Neural progenitor cell (in vitro differentiated cells): ENCODE data around the gene CHD2. TPM values are rescaled to one million over a fixed set of nuclear protein-coding genes. Genes with fewer than 3 reads are reported as not detected.
A peak's percentile ranks its signal among the peaks of the same experiment; 100 is the strongest.
"Not testable (repeated sequence)": the region's sequence is repeated elsewhere in the genome, so short reads cannot be mapped to it uniquely, and the experiment has no call there.

Source experiments
- DNase-seq: peaks from one replicate; pipeline ENCODE4 v3.0.0-alpha.2; 2016; ENCODE audit warnings: low spot score
- H2AFZ ChIP-seq: fragments of 200-600 bp; sonication (generic); replicated peaks from 2 replicates; pipeline ENCODE4 v1.6.1; 2016; ENCODE audit warnings: antibody characterized with exemption
- H3F3A ChIP-seq: fragments of 200-600 bp; sonication (generic); 2 replicates; pipeline ENCODE4 v1.6.1; 2016; ENCODE audit warnings: antibody characterized with exemption, low read depth
- H3K27ac ChIP-seq: fragments of 200-600 bp; sonication (generic); 2 replicates; pipeline ENCODE4 v1.5.1; 2016; ENCODE audit warnings: mild to moderate bottlenecking
- H3K27me3 ChIP-seq: fragments of 200-600 bp; sonication (generic); 2 replicates; pipeline ENCODE4 v1.6.1; 2016; ENCODE audit warnings: mild to moderate bottlenecking, moderate library complexity
- H3K36me3 ChIP-seq: fragments of 200-600 bp; sonication (generic); 2 replicates; pipeline ENCODE4 v1.5.1; 2016
- H3K4me1 ChIP-seq: fragments of 200-600 bp; sonication (generic); 2 replicates; pipeline ENCODE4 v1.6.1; 2016; ENCODE audit warnings: mixed run types
- H3K4me2 ChIP-seq: fragments of 200-600 bp; sonication (generic); 2 replicates; pipeline ENCODE4 v1.6.1; 2016
- H3K4me3 ChIP-seq: fragments of 200-600 bp; sonication (generic); 2 replicates; pipeline ENCODE4 v1.5.1; 2016
- H3K79me2 ChIP-seq: fragments of 200-600 bp; sonication (generic); 2 replicates; pipeline ENCODE4 v1.6.1; 2016; ENCODE audit warnings: low read depth
- H3K9ac ChIP-seq: fragments of 200-600 bp; sonication (generic); 2 replicates; pipeline ENCODE4 v1.6.1; 2016
- H3K9me3 ChIP-seq: fragments of 200-600 bp; sonication (generic); 2 replicates; pipeline ENCODE4 v1.5.1; 2016; ENCODE audit warnings: low read depth
- H4K20me1 ChIP-seq: fragments of 200-600 bp; sonication (generic); 2 replicates; pipeline ENCODE4 v1.6.1; 2016; ENCODE audit warnings: low read depth
- H3K27ac Mint-ChIP-seq: 3 replicates; pipeline ENCODE4 v1.8.0; 2021; ENCODE audit warnings: mixed read lengths
- H3K27me3 Mint-ChIP-seq: 2 replicates; pipeline ENCODE4 v1.8.0; 2022; ENCODE audit warnings: low read depth, mild to moderate bottlenecking, inconsistent platforms, moderate library complexity, mixed read lengths; ENCODE audit not compliant: insufficient read depth
- H3K36me3 Mint-ChIP-seq: 3 replicates; pipeline ENCODE4 v1.8.0; 2021; ENCODE audit warnings: mixed read lengths
- H3K4me1 Mint-ChIP-seq: 3 replicates; pipeline ENCODE4 v1.8.0; 2021; ENCODE audit warnings: mixed read lengths
- H3K4me3 Mint-ChIP-seq: 3 replicates; pipeline ENCODE4 v1.8.0; 2021; ENCODE audit warnings: mild to moderate bottlenecking, moderate library complexity, mixed read lengths
- H3K9me3 Mint-ChIP-seq: 3 replicates; pipeline ENCODE4 v1.8.0; 2020; ENCODE audit warnings: mixed read lengths
- CTCF ChIP-seq: fragments of 200-600 bp; sonication (generic); IDR thresholded peaks from 2 replicates; pipeline ENCODE4 v1.5.1; 2017; ENCODE audit warnings: antibody characterized with exemption, mild to moderate bottlenecking
- EZH2 ChIP-seq: fragments of 200-600 bp; sonication (generic); IDR thresholded peaks from 2 replicates; pipeline ENCODE4 v1.6.1; 2017; ENCODE audit warnings: antibody characterized with exemption, mild to moderate bottlenecking, moderate library complexity
- EZH2phosphoT487 ChIP-seq: fragments of 200-600 bp; sonication (generic); IDR thresholded peaks from 2 replicates; pipeline ENCODE4 v1.6.1; 2017; ENCODE audit warnings: antibody characterized with exemption
- total RNA-seq: library from RNA; depleted of rRNA; stranded (reverse); fragments of >200 nt; gene quantifications from 2 replicates; pipeline ENCODE4 v1.2.3, GENCODE V29; 2015; ENCODE audit warnings: low replicate concordance

The CHD2 gene
- total RNA-seq, 1 donor from 2014 or later, result 128 TPM

- H3K4me3 Mint-ChIP-seq, result no peak overlapping the region
- H3K9me3 Mint-ChIP-seq, result peaks cover 25% of the 10 kb centered on the region
- H2AFZ ChIP-seq, result no peak overlapping the region
- no peaks in the 10 kb centered on the region for H3K27me3 ChIP-seq
- peaks cover 3% of the 10 kb centered on the region for H3K27me3 Mint-ChIP-seq
- H3K4me1 Mint-ChIP-seq, result peaks cover 5% of the 10 kb centered on the region
- peaks cover 7% of the 10 kb centered on the region for H3F3A ChIP-seq
- TF ChIP-seq EZH2 (no peak), EZH2phosphoT487 (no peak), CTCF (no peak)
- peaks cover 8% of the 10 kb centered on the region for H3K36me3 Mint-ChIP-seq
- no peaks in the 10 kb centered on the region for H3K4me1 ChIP-seq
- H3K4me2 ChIP-seq, result no peak overlapping the region
- no peaks in the 10 kb centered on the region for H3K79me2 ChIP-seq
- no peaks in the 10 kb centered on the region for H3K9me3 ChIP-seq
- H3K9ac ChIP-seq, result no peak overlapping the region
- H3K4me3 ChIP-seq, result no peak overlapping the region
- H4K20me1 ChIP-seq, result no peaks in the 10 kb centered on the region
- no peak overlapping the region for H3K27ac Mint-ChIP-seq
- no peak overlapping the region for H3K27ac ChIP-seq
- H3K36me3 ChIP-seq, result no peaks in the 10 kb centered on the region
- peak; percentile 54 for DNase-seq
Observed at GRCh38 chr15:92864127-92864814, 35.9 kb upstream of the CHD2 start.

DNA sequence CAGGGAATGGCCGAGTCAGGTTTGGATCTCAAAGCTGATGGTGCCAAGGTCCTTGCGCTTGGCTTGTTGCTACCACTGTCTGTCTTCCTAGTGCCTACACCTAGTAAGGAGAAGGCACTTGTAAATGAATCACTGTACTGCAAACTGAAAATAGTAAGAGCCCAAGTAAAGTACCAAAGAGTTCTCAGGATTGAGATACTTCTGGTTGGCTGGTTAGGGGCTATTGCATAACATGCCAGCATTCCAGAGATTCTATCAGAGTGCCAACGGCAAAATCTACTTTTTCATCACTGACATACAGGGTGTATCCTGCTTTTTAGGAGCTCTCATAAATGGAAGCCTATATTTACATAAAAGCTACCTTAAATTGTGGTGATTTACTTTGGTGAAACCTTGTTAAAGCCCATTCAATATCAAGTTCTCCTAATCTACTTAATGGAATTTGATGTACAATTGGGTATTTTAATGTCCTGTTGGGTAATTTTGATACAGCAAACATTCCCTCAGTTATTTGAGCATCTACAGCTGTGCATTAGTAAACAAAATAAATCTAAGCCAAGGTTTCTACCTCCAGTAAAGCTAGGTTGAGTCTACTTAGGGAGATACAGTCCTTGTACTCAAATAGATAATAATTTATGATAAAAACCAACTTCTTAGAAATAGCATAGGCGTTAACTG is 30.7 kb upstream of the CHD2 start:
- H3K9me3 ChIP-seq, result no peaks in the 10 kb centered on the region
- no peak for DNase-seq
- H3K9ac ChIP-seq, result no peak overlapping the region
- H3K36me3 Mint-ChIP-seq, result no peaks in the 10 kb centered on the region
- no peaks in the 10 kb centered on the region for H4K20me1 ChIP-seq
- H2AFZ ChIP-seq, result no peak overlapping the region
- H3F3A ChIP-seq, result peaks cover 2% of the 10 kb centered on the region
- no peak overlapping the region for H3K4me3 Mint-ChIP-seq
- H3K79me2 ChIP-seq, result no peaks in the 10 kb centered on the region
- H3K27ac ChIP-seq, result no peak overlapping the region
- H3K27me3 ChIP-seq, result no peaks in the 10 kb centered on the region
- no peaks in the 10 kb centered on the region for H3K4me1 ChIP-seq
- H3K4me2 ChIP-seq, result no peak overlapping the region
- H3K4me1 Mint-ChIP-seq, result peaks cover 5% of the 10 kb centered on the region
- peak overlapping the region; percentile 57 for H3K27ac Mint-ChIP-seq
- peaks cover 6% of the 10 kb centered on the region for H3K27me3 Mint-ChIP-seq
- TF ChIP-seq CTCF (no peak), EZH2phosphoT487 (no peak), EZH2 (no peak)
- H3K4me3 ChIP-seq, result no peak overlapping the region
- no peaks in the 10 kb centered on the region for H3K36me3 ChIP-seq
- peaks cover 5% of the 10 kb centered on the region for H3K9me3 Mint-ChIP-seq

- no peaks in the 10 kb centered on the region for H3K27me3 ChIP-seq
- TF ChIP-seq EZH2phosphoT487 (no peak), CTCF (no peak), EZH2 (no peak)
- H3K4me1 ChIP-seq, result no peaks in the 10 kb centered on the region
- H3K9me3 Mint-ChIP-seq, result peaks cover under 1% of the 10 kb centered on the region
- H3K4me1 Mint-ChIP-seq, result peaks cover 5% of the 10 kb centered on the region
- H2AFZ ChIP-seq, result peak overlapping the region; percentile 32
- no peak overlapping the region for H3K4me3 Mint-ChIP-seq
- H3K4me2 ChIP-seq, result no peak overlapping the region
- no peak for DNase-seq
- no peak overlapping the region for H3K4me3 ChIP-seq
- H3K27ac Mint-ChIP-seq, result no peak overlapping the region
- no peaks in the 10 kb centered on the region for H3F3A ChIP-seq
- H3K27me3 Mint-ChIP-seq, result peaks cover 6% of the 10 kb centered on the region
- no peaks in the 10 kb centered on the region for H3K79me2 ChIP-seq
- H3K36me3 ChIP-seq, result no peaks in the 10 kb centered on the region
- H3K36me3 Mint-ChIP-seq, result no peaks in the 10 kb centered on the region
- H3K27ac ChIP-seq, result no peak overlapping the region
- H3K9me3 ChIP-seq, result no peaks in the 10 kb centered on the region
- H4K20me1 ChIP-seq, result no peaks in the 10 kb centered on the region
- no peak overlapping the region for H3K9ac ChIP-seq
Observed at GRCh38 chr15:92870010-92870591, 30.0 kb upstream of the CHD2 start.

GRCh38 chr15:92872967-92873366 is 27.2 kb upstream of the CHD2 start:
- H3K27ac Mint-ChIP-seq, H3K27me3 ChIP-seq, H3K36me3 ChIP-seq, H2AFZ ChIP-seq, H3K79me2 ChIP-seq, H3F3A ChIP-seq, H4K20me1 ChIP-seq, H3K27ac ChIP-seq, H3K9ac ChIP-seq, H3K27me3 Mint-ChIP-seq, H3K9me3 ChIP-seq, H3K4me3 Mint-ChIP-seq, H3K36me3 Mint-ChIP-seq, H3K9me3 Mint-ChIP-seq, H3K4me3 ChIP-seq, H3K4me2 ChIP-seq, H3K4me1 ChIP-seq, DNase-seq: not testable (repeated sequence)
- H3K4me1 Mint-ChIP-seq, result peaks cover 21% of the 10 kb centered on the region
